ENCODE data around the gene EPB41L4B.
A peak's percentile ranks its signal among the peaks of the same experiment; 100 is the strongest.

EPB41L4B gene

GRCh38 chr9:109319626-109320241 is 1.1 kb downstream of the EPB41L4B start:
- no peak for DNase-seq

- no peak for DNase-seq
Observed at GRCh38 chr9:109319017-109319625, 1.7 kb downstream of the EPB41L4B start.

- no peak for DNase-seq
Observed at GRCh38 chr9:109317979-109318741, 2.7 kb downstream of the EPB41L4B start.

- DNase-seq = no peak
Observed at GRCh38 chr9:109317311-109317978, 3.4 kb downstream of the EPB41L4B start.

GRCh38 chr9:109316207-109316640 is 4.6 kb downstream of the EPB41L4B start:
- DNase-seq = peak in 1 of 2 experiments; percentile 93

GRCh38 chr9:109315480-109316206 is 5.2 kb downstream of the EPB41L4B start:
- DNase-seq = peak; percentile 93 to 96

- DNase-seq = no peak
Observed at GRCh38 chr9:109314011-109314531, 6.8 kb downstream of the EPB41L4B start.

GRCh38 chr9:109313351-109313750 is 7.5 kb downstream of the EPB41L4B start:
- DNase-seq = no peak

GRCh38 chr9:109312783-109313182 is 8.1 kb downstream of the EPB41L4B start:
- DNase-seq = no peak

GRCh38 chr9:109311731-109312130 is 9.1 kb downstream of the EPB41L4B start:
- DNase-seq = no peak

- DNase-seq = no peak
Observed at GRCh38 chr9:109311286-109311685, 9.6 kb downstream of the EPB41L4B start.

- DNase-seq = no peak
Observed at GRCh38 chr9:109310486-109310901, 10.4 kb downstream of the EPB41L4B start.

GRCh38 chr9:109309282-109309681 is 11.6 kb downstream of the EPB41L4B start:
- no peak for DNase-seq

GRCh38 chr9:109307380-109308240 is 13.2 kb downstream of the EPB41L4B start:
- DNase-seq = no peak

- no peak for DNase-seq
Observed at GRCh38 chr9:109305801-109306200, 15.1 kb downstream of the EPB41L4B start.

- no peak for DNase-seq
Observed at GRCh38 chr9:109304347-109304746, 16.5 kb downstream of the EPB41L4B start.

- no peak for DNase-seq
Observed at GRCh38 chr9:109303900-109304299, 17.0 kb downstream of the EPB41L4B start.

- DNase-seq = no peak
Observed at GRCh38 chr9:109302606-109303005, 18.3 kb downstream of the EPB41L4B start.

GRCh38 chr9:109301012-109301411 is 19.8 kb downstream of the EPB41L4B start:
- DNase-seq = no peak

- no peak for DNase-seq
Observed at GRCh38 chr9:109299891-109300290, 21.0 kb downstream of the EPB41L4B start.

GRCh38 chr9:109297899-109298298 is 23.0 kb downstream of the EPB41L4B start:
- DNase-seq = peak in 1 of 2 experiments; percentile 14
